SK-N-SH treated with all-trans-retinoic acid at 6 μM for 48 hours (cell line): ENCODE measurements around the gene COL17A1.

ENCODE experiments used
- ATAC-seq: fragments of 200-7000 bp; cut with Tn5 transposase; 3 replicates; pipeline ENCODE4 v1.9.1; 2020; ENCODE audit warnings: mild to moderate bottlenecking, moderate library complexity
- ARNTL ChIP-seq: fragments of 450-650 bp; formaldehyde crosslinking; IDR thresholded peaks from 2 replicates; pipeline ENCODE4 v1.5.0; 2020; ENCODE audit warnings: low read depth, mild to moderate bottlenecking, moderate library complexity, borderline replicate concordance
- BACH2 ChIP-seq: fragments of 250-450 bp; sonication (Bioruptor Pico); IDR thresholded peaks from 2 replicates; pipeline ENCODE4 v1.9.0; 2021; ENCODE audit warnings: mild to moderate bottlenecking, borderline replicate concordance
- CSDC2 ChIP-seq: fragments of 250-450 bp; sonication (Bioruptor Pico); IDR thresholded peaks from 2 replicates; pipeline ENCODE4 v1.5.0; 2020; ENCODE audit warnings: mild to moderate bottlenecking, moderate library complexity
- ESRRG ChIP-seq: fragments of 250-450 bp; sonication (Bioruptor Pico); IDR thresholded peaks from 2 replicates; pipeline ENCODE4 v1.6.1; 2021; ENCODE audit warnings: mild to moderate bottlenecking
- OSR1 ChIP-seq: fragments of 250-450 bp; sonication (Bioruptor Pico); IDR thresholded peaks from 2 replicates; pipeline ENCODE4 v1.8.0; 2022; ENCODE audit warnings: moderate library complexity, mild to moderate bottlenecking, inconsistent platforms
- RARB ChIP-seq: fragments of 250-450 bp; sonication (Bioruptor Pico); IDR thresholded peaks from 2 replicates; pipeline ENCODE4 v1.8.0; 2021; ENCODE audit warnings: mild to moderate bottlenecking, moderate library complexity
- SNAI2 ChIP-seq: fragments of 250-450 bp; sonication (Bioruptor Pico); IDR thresholded peaks from 2 replicates; pipeline ENCODE4 v1.5.0; 2020; ENCODE audit warnings: mild to moderate bottlenecking, moderate library complexity
- TCF4 ChIP-seq: fragments of 250-450 bp; sonication (Bioruptor Pico); IDR thresholded peaks from 2 replicates; pipeline ENCODE4 v1.8.0; 2021; ENCODE audit warnings: mild to moderate bottlenecking, moderate library complexity, borderline replicate concordance
- ZC3H10 ChIP-seq: fragments of 250-450 bp; sonication (Bioruptor Pico); IDR thresholded peaks from 2 replicates; pipeline ENCODE4 v1.5.1; 2021; ENCODE audit warnings: mild to moderate bottlenecking, moderate library complexity
- ZFP3 ChIP-seq: fragments of 250-450 bp; sonication (Bioruptor Pico); IDR thresholded peaks from 2 replicates; pipeline ENCODE4 v1.5.0; 2020; ENCODE audit warnings: mild to moderate bottlenecking, moderate library complexity
- ZFP30 ChIP-seq: fragments of 450-650 bp; formaldehyde crosslinking; IDR thresholded peaks from 2 replicates; pipeline ENCODE4 v1.5.0; 2022; ENCODE audit warnings: mild to moderate bottlenecking, moderate library complexity
- ZNF565 ChIP-seq: fragments of 450-650 bp; formaldehyde crosslinking; conservative IDR thresholded peaks from 2 replicates; pipeline ENCODE4 v1.5.0; 2020; ENCODE audit warnings: low read depth, mild to moderate bottlenecking, moderate library complexity
- ZNF70 ChIP-seq: fragments of 450-650 bp; formaldehyde crosslinking; IDR thresholded peaks from 2 replicates; pipeline ENCODE4 v1.5.0; 2020; ENCODE audit warnings: mild to moderate bottlenecking, moderate library complexity
- ZNF8 ChIP-seq: fragments of 450-650 bp; formaldehyde crosslinking; IDR thresholded peaks from 2 replicates; pipeline ENCODE4 v1.5.0; 2020; ENCODE audit warnings: mild to moderate bottlenecking, moderate library complexity
- TF ChIP-seq, protein P1 (sequence below): fragments of 250-450 bp; sonication (Bioruptor Pico); IDR thresholded peaks from 2 replicates; pipeline ENCODE4 v1.8.0; 2020; ENCODE audit warnings: mild to moderate bottlenecking, moderate library complexity, borderline replicate concordance
- TF ChIP-seq, protein P2 (sequence below): fragments of 250-450 bp; sonication (Bioruptor Pico); IDR thresholded peaks from 2 replicates; pipeline ENCODE4 v1.5.1; 2020; ENCODE audit warnings: low read depth, mild to moderate bottlenecking, moderate library complexity
- TF ChIP-seq, protein P3 (sequence below): fragments of 250-450 bp; sonication (Bioruptor Pico); IDR thresholded peaks from 2 replicates; pipeline ENCODE4 v1.5.1; 2021; ENCODE audit warnings: mild to moderate bottlenecking, moderate library complexity
- TF ChIP-seq, protein P4 (sequence below): fragments of 250-450 bp; sonication (Bioruptor Pico); IDR thresholded peaks from 2 replicates; pipeline ENCODE4 v1.5.0; 2020; ENCODE audit warnings: mild to moderate bottlenecking, moderate library complexity

Gene COL17A1

DNA sequence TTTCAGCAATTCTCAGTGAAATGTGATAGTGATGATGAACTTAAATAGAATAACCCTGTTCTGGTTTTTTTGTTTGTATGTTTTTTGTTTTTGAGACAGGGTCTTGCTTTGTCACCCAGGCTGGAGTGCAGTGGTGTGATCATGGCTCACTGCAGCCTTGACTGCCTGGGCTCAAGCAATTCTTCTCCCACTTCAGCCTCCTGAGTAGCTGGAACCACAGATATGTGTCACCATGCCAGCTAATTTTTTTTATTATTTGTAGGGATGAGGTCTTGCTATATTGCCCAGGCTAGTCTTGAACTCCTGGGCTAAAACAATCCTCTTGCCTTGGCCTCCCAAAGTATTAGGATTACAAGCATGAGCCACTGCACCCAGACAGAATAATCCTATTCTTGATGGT is 14.3 kb upstream of the COL17A1 start (continued):
- TF ChIP-seq, protein P1, sequence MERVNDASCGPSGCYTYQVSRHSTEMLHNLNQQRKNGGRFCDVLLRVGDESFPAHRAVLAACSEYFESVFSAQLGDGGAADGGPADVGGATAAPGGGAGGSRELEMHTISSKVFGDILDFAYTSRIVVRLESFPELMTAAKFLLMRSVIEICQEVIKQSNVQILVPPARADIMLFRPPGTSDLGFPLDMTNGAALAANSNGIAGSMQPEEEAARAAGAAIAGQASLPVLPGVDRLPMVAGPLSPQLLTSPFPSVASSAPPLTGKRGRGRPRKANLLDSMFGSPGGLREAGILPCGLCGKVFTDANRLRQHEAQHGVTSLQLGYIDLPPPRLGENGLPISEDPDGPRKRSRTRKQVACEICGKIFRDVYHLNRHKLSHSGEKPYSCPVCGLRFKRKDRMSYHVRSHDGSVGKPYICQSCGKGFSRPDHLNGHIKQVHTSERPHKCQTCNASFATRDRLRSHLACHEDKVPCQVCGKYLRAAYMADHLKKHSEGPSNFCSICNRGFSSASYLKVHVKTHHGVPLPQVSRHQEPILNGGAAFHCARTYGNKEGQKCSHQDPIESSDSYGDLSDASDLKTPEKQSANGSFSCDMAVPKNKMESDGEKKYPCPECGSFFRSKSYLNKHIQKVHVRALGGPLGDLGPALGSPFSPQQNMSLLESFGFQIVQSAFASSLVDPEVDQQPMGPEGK (CRISPR knock-in tag): no peak
- no peak for TF ChIP-seq ZFP3

DNA sequence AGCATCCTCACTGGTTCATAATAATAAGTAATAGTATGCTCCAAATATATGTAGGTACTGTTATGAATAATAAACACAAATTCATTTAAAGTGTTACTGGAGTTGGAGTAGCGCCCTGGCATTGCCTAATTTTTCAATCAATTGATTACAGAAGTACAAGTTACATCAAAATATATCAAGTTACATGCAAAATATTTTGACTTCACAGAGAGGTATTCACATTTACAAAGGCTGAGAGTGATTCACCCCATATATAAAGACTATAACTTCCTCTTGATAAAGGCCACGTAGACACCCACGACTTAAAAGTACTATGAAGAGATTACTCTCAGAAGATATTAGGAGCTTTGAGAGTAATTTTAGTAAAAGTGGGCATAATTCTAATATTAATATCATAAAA is 13.6 kb upstream of the COL17A1 start:
- TF ChIP-seq ESRRG (CRISPR knock-in tag): no peak
- no peak for ATAC-seq

DNA sequence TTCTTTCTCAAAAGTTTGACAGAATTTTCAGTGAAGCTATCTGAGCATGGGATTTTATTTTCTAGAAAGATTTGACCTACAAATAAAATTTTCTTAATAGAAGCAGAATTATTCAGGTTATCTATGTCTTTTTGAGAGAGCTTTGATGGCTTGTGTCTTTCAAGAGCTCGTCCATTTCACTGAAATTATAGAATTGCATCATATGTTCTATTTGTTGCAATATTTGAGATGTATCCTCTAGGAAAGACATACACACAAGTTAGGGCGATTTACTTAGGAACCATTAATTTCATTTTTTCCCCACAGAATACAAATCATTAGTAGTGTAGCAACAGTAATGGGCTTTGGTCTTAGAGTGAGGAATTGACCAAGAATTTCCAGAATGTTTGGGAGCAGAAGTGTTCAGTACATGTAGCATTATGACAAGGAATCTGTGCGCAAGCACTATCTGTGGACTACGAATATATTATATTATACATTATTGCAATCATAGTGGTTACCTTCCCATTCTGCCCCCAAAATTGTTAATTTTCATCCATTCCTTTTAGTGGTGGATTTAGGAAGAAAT is 12.8 kb upstream of the COL17A1 start:
- ATAC-seq: no peak
- TF ChIP-seq TCF4 (CRISPR knock-in tag): no peak
- TF ChIP-seq, protein P2, sequence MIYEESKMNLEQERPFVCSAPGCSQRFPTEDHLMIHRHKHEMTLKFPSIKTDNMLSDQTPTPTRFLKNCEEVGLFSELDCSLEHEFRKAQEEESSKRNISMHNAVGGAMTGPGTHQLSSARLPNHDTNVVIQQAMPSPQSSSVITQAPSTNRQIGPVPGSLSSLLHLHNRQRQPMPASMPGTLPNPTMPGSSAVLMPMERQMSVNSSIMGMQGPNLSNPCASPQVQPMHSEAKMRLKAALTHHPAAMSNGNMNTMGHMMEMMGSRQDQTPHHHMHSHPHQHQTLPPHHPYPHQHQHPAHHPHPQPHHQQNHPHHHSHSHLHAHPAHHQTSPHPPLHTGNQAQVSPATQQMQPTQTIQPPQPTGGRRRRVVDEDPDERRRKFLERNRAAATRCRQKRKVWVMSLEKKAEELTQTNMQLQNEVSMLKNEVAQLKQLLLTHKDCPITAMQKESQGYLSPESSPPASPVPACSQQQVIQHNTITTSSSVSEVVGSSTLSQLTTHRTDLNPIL (CRISPR knock-in tag): no peak
- TF ChIP-seq BACH2: no peak
- no peak for TF ChIP-seq SNAI2 (CRISPR knock-in tag)
- no peak for TF ChIP-seq OSR1
- no peak for TF ChIP-seq ZNF70
- TF ChIP-seq ESRRG (CRISPR knock-in tag): no peak
- no peak for TF ChIP-seq ARNTL (CRISPR knock-in tag)
- TF ChIP-seq ZFP3: no peak
- TF ChIP-seq, protein P3, sequence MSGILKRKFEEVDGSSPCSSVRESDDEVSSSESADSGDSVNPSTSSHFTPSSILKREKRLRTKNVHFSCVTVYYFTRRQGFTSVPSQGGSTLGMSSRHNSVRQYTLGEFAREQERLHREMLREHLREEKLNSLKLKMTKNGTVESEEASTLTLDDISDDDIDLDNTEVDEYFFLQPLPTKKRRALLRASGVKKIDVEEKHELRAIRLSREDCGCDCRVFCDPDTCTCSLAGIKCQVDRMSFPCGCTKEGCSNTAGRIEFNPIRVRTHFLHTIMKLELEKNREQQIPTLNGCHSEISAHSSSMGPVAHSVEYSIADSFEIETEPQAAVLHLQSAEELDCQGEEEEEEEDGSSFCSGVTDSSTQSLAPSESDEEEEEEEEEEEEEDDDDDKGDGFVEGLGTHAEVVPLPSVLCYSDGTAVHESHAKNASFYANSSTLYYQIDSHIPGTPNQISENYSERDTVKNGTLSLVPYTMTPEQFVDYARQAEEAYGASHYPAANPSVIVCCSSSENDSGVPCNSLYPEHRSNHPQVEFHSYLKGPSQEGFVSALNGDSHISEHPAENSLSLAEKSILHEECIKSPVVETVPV (CRISPR knock-in tag): no peak
- no peak for TF ChIP-seq ZNF8 (CRISPR knock-in tag)
- TF ChIP-seq ZC3H10 (CRISPR knock-in tag): no peak

DNA sequence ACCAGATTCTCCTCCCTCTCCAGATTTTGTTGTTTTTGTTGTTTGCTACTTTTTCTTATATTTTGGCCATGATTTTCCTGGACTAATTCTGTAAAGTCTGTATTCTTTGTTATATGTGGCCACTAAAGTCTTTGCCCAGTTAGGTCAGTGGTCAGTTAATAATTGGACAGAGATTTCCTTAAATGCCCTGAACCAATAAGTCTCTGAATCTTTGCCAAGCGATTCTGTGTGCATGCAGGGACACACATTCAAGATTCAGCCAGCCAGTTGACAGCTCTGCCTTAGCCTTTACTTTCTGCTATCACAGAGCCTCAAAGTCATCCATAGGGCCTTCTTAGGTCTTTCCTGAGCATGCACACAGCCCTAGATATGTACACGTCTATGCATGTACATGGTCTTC is 11.0 kb upstream of the COL17A1 start:
- TF ChIP-seq ZFP30 (CRISPR knock-in tag): no peak
- no peak for TF ChIP-seq RARB (CRISPR knock-in tag)
- no peak for TF ChIP-seq ZNF565 (CRISPR knock-in tag)
- TF ChIP-seq, protein P2 (CRISPR knock-in tag): no peak
- TF ChIP-seq ESRRG (CRISPR knock-in tag): no peak
- no peak for TF ChIP-seq CSDC2
- no peak for TF ChIP-seq ZFP3
- TF ChIP-seq ZC3H10 (CRISPR knock-in tag): no peak
- no peak for TF ChIP-seq SNAI2 (CRISPR knock-in tag)
- no peak for ATAC-seq

DNA sequence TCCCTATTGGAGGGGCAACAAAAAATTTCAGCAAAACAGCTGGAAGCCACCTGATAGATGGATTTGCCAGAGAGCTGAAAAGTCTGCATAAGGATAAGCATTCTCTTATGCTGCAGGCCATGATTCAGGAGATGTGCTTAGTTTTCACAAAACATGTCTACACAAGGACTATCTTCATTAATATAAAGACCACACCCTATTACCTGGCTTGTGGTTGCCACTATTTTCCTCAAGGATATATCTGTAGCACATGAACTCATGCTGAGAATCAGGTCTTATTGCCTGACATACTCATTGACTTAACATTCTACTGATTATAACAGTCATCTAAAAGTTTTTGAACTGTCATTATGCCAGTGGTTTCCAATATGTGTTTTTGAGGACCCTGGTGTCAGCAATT is 7.1 kb upstream of the COL17A1 start:
- ATAC-seq: no peak
- TF ChIP-seq RARB (CRISPR knock-in tag) (no peak), ESRRG (CRISPR knock-in tag) (no peak)
- TF ChIP-seq, protein P4, sequence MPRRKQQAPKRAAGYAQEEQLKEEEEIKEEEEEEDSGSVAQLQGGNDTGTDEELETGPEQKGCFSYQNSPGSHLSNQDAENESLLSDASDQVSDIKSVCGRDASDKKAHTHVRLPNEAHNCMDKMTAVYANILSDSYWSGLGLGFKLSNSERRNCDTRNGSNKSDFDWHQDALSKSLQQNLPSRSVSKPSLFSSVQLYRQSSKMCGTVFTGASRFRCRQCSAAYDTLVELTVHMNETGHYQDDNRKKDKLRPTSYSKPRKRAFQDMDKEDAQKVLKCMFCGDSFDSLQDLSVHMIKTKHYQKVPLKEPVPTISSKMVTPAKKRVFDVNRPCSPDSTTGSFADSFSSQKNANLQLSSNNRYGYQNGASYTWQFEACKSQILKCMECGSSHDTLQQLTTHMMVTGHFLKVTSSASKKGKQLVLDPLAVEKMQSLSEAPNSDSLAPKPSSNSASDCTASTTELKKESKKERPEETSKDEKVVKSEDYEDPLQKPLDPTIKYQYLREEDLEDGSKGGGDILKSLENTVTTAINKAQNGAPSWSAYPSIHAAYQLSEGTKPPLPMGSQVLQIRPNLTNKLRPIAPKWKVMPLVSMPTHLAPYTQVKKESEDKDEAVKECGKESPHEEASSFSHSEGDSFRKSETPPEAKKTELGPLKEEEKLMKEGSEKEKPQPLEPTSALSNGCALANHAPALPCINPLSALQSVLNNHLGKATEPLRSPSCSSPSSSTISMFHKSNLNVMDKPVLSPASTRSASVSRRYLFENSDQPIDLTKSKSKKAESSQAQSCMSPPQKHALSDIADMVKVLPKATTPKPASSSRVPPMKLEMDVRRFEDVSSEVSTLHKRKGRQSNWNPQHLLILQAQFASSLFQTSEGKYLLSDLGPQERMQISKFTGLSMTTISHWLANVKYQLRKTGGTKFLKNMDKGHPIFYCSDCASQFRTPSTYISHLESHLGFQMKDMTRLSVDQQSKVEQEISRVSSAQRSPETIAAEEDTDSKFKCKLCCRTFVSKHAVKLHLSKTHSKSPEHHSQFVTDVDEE (CRISPR knock-in tag): no peak
